Measurements from ENCODE around the gene LTF. TPM values are rescaled to one million over a fixed set of nuclear protein-coding genes. Genes with fewer than 3 reads are reported as not detected.

LTF gene
- total and polyA plus RNA-seq, 2 donors (not counting 1 experiment from before 2014, with no cell fraction given) = 0.22 TPM; not detected in 1

DNA sequence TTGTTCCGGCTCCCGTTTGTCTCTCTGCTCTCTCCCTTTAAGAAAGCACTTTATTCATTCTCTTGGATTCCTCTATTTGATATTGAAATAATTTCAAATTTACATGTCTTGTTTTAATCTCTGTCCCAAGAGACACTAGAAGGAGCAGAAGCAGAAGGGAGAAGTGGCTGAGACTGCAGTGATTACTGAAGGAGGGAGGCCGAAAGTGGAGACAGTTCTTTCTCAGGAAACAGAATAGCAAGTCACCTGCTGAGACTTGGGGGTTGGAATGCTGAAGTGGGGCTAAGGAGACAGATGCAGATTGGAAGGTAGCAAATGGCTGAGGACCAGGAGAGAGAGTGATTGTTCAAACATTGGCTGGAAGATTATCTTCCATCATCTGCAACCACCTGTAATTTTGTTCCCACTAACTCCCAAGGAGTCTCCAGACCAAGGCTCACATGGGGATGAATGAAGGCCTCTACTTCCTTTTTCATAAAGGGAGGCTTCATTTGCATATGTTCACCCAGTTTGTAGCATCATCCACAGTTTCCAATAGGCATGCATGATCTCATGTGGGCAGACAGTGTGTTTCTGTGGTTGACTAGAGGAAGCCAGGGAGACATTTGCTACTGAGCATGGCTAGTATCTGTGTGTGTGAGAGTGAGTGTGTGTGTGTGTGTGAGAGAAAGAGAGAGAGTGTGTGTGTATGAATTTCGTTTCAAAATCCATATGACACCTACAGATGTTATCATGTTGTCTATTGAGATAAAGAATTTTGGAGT is 24.0 kb downstream of the LTF start:
- 13% methylated on average over 1 of the region's 4 CpGs for WGBS (ENCODE audit: insufficient coverage)
- H3K27me3 ChIP-seq (replicated peaks in 1 of 4; ENCODE audit: control extremely low read depth in 1 of 4, control insufficient read depth in 3 of 4, insufficient read depth in 4 of 4, low read length in 3 of 4) = no peaks in the 10 kb centered on the region
- ChIA-PET POLR2A (no interaction called here), CTCF (no interaction called here)
- Mint-ChIP-seq H3K4me3 (peak overlapping the region; percentile 60), H3K9me3 (ENCODE audit: insufficient read depth) (no peaks in the 10 kb centered on the region), H3K27ac (peak overlapping the region; percentile 34), H3K27me3 (no peaks in the 10 kb centered on the region), H3K4me1 (peaks cover 31% of the 10 kb centered on the region)
- H2AFZ ChIP-seq (ENCODE audit: insufficient read depth, low read depth, low read length, poor library complexity, severe bottlenecking) = no peak overlapping the region
- no peak overlapping the region for H3K4me3 ChIP-seq (ENCODE audit: control extremely low read depth in 1 of 5, extremely low read depth in 1 of 5, insufficient read depth in 1 of 5, low read depth in 2 of 5, low read length in 4 of 5)
- peaks cover 32 to 33% of the 10 kb centered on the region in 2 donors for H3K4me1 ChIP-seq (ENCODE audit: control insufficient read depth in 2 of 2, insufficient read depth in 2 of 2, low read length in 2 of 2)
- peak; percentile 67 for DNase-seq
- H3K4me2 ChIP-seq (replicated peaks; ENCODE audit: low read depth, low read length, poor library complexity, severe bottlenecking) = peak overlapping the region; percentile 41
- no peaks in the 10 kb centered on the region for H3K36me3 ChIP-seq (replicated peaks in 1 of 2; ENCODE audit: control extremely low read depth in 1 of 2, control insufficient read depth in 1 of 2, extremely low read depth in 1 of 2, insufficient read depth in 2 of 2, low read length in 1 of 2)
- peak overlapping the region in 1 of 2 donors; percentile 52 for H3K27ac ChIP-seq (ENCODE audit: low read length in 2 of 2)
- H3K9ac ChIP-seq (ENCODE audit: low read length) = peak overlapping the region; percentile 8
- no peaks in the 10 kb centered on the region for H3K79me2 ChIP-seq (ENCODE audit: control insufficient read depth, insufficient read depth, low read length)
- intact Hi-C loops (cut with micrococcal nuclease) = loop anchor here (5.0 kb wide), 2 partner anchors 163 to 363 kb away; no protein-coding TSS in a partner anchor
- no peak for TF ChIP-seq EZH2 (IDR thresholded peaks at IDR 0.05; ENCODE audit: borderline replicate concordance, insufficient read depth, low read depth, low read length, poor library complexity, severe bottlenecking)
- TF ChIP-seq, protein P1, sequence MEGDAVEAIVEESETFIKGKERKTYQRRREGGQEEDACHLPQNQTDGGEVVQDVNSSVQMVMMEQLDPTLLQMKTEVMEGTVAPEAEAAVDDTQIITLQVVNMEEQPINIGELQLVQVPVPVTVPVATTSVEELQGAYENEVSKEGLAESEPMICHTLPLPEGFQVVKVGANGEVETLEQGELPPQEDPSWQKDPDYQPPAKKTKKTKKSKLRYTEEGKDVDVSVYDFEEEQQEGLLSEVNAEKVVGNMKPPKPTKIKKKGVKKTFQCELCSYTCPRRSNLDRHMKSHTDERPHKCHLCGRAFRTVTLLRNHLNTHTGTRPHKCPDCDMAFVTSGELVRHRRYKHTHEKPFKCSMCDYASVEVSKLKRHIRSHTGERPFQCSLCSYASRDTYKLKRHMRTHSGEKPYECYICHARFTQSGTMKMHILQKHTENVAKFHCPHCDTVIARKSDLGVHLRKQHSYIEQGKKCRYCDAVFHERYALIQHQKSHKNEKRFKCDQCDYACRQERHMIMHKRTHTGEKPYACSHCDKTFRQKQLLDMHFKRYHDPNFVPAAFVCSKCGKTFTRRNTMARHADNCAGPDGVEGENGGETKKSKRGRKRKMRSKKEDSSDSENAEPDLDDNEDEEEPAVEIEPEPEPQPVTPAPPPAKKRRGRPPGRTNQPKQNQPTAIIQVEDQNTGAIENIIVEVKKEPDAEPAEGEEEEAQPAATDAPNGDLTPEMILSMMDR (IDR thresholded peaks at IDR 0.05) = no peak
- H4K20me1 ChIP-seq (ENCODE audit: control insufficient read depth, insufficient read depth, low read length, poor library complexity, severe bottlenecking) = no peaks in the 10 kb centered on the region
- ATAC-seq (ENCODE audit: low read depth) = peak; percentile 84
- no peaks in the 10 kb centered on the region for H3K9me3 ChIP-seq (ENCODE audit: control extremely low read depth in 1 of 3, control insufficient read depth in 2 of 3, insufficient read depth in 1 of 3, low read length in 2 of 3)

- Mint-ChIP-seq H3K4me3 (no peak overlapping the region), H3K27me3 (no peaks in the 10 kb centered on the region), H3K9me3 (ENCODE audit: insufficient read depth) (no peaks in the 10 kb centered on the region), H3K27ac (peak overlapping the region; percentile 33), H3K4me1 (peaks cover 31% of the 10 kb centered on the region)
- Histone ChIP-seq H3K36me3 (replicated peaks in 1 of 2; ENCODE audit: control extremely low read depth in 1 of 2, control insufficient read depth in 1 of 2, extremely low read depth in 1 of 2, insufficient read depth in 2 of 2, low read length in 1 of 2) (no peaks in the 10 kb centered on the region), H3K9me3 (ENCODE audit: control extremely low read depth in 1 of 3, control insufficient read depth in 2 of 3, insufficient read depth in 1 of 3, low read length in 2 of 3) (no peaks in the 10 kb centered on the region), H2AFZ (ENCODE audit: insufficient read depth, low read depth, low read length, poor library complexity, severe bottlenecking) (no peak overlapping the region), H3K4me1 (ENCODE audit: control insufficient read depth in 2 of 2, insufficient read depth in 2 of 2, low read length in 2 of 2) (peaks cover 32 to 33% of the 10 kb centered on the region in 2 donors), H3K4me3 (ENCODE audit: control extremely low read depth in 1 of 5, extremely low read depth in 1 of 5, insufficient read depth in 1 of 5, low read depth in 2 of 5, low read length in 4 of 5) (no peak overlapping the region), H3K27ac (ENCODE audit: low read length in 2 of 2) (no peak overlapping the region), H3K4me2 (replicated peaks; ENCODE audit: low read depth, low read length, poor library complexity, severe bottlenecking) (no peak overlapping the region), H4K20me1 (ENCODE audit: control insufficient read depth, insufficient read depth, low read length, poor library complexity, severe bottlenecking) (no peaks in the 10 kb centered on the region), H3K79me2 (ENCODE audit: control insufficient read depth, insufficient read depth, low read length) (no peaks in the 10 kb centered on the region), H3K9ac (ENCODE audit: low read length) (no peak overlapping the region), H3K27me3 (replicated peaks in 1 of 4; ENCODE audit: control extremely low read depth in 1 of 4, control insufficient read depth in 3 of 4, insufficient read depth in 4 of 4, low read length in 3 of 4) (no peaks in the 10 kb centered on the region)
- ChIA-PET CTCF (interaction anchor here (0.8 to 1.7 kb wide), 5 partner anchors 11 to 162 kb away, joined by 3 to 5 read pairs (median 4); no protein-coding TSS in a partner anchor), POLR2A (interaction anchor here (0.6 kb wide), 1 partner anchor 63 kb away, joined by 5 read pairs; no protein-coding TSS in a partner anchor)
- peak; percentile 23 for DNase-seq
- 63% methylated on average over 3 of the region's 3 CpGs for WGBS (ENCODE audit: insufficient coverage)
- TF ChIP-seq, protein P1 (IDR thresholded peaks at IDR 0.05) = no peak
- TF ChIP-seq EZH2 (IDR thresholded peaks at IDR 0.05; ENCODE audit: borderline replicate concordance, insufficient read depth, low read depth, low read length, poor library complexity, severe bottlenecking) = no peak
- no peak for ATAC-seq (ENCODE audit: low read depth)
- intact Hi-C loops (cut with micrococcal nuclease) = loop anchor here (2.0 kb wide), 1 partner anchor 50 kb away; no protein-coding TSS in a partner anchor
Measured at GRCh38 chr3:46438831-46439230, 25.9 kb downstream of the LTF start.
